CD1c-positive myeloid dendritic cell (primary cell): ENCODE data around the gene PRM1.
A peak's percentile ranks its signal among the peaks of the same experiment; 100 is the strongest.

Experiments used
- DNase-seq: peaks from one replicate; pipeline ENCODE4 v3.0.0-alpha.2; 2016; ENCODE audit errors: extremely low spot score

PRM1 gene

GRCh38 chr16:11280616-11281522 lies at the start of gene PRM1:
Gene PRM1, minus strand, starts transcription at chr16:11281330. Its CDS starts 92 bp downstream, at chr16:11281238.
- DNase-seq = no peak

GRCh38 chr16:11330526-11331237 lies 49.6 kb upstream of the PRM1 start:
- DNase-seq = no peak

GRCh38 chr16:11329891-11330290 lies 48.8 kb upstream of the PRM1 start:
- DNase-seq = no peak

- DNase-seq = no peak
Observed at GRCh38 chr16:11329071-11329491, 48.0 kb upstream of the PRM1 start.

- DNase-seq = peak; percentile 83
Observed at GRCh38 chr16:11328172-11329070, 47.3 kb upstream of the PRM1 start.

GRCh38 chr16:11327277-11328171 lies 46.4 kb upstream of the PRM1 start:
- DNase-seq = peak; percentile 24

GRCh38 chr16:11326737-11327276 lies 45.7 kb upstream of the PRM1 start:
- DNase-seq = peak; percentile 32

- DNase-seq = peak; percentile 71
Observed at GRCh38 chr16:11326084-11326736, 45.1 kb upstream of the PRM1 start.

- DNase-seq = peak; percentile 76
Observed at GRCh38 chr16:11325404-11326083, 44.4 kb upstream of the PRM1 start.

- no peak for DNase-seq
Observed at GRCh38 chr16:11323551-11324336, 42.6 kb upstream of the PRM1 start.

- DNase-seq = no peak
Observed at GRCh38 chr16:11322823-11323222, 41.7 kb upstream of the PRM1 start.

GRCh38 chr16:11321662-11322061 lies 40.5 kb upstream of the PRM1 start:
- DNase-seq = no peak

- DNase-seq = no peak
Observed at GRCh38 chr16:11320170-11320569, 39.0 kb upstream of the PRM1 start.

GRCh38 chr16:11319529-11320146 lies 38.5 kb upstream of the PRM1 start:
- DNase-seq = no peak

- DNase-seq = no peak
Observed at GRCh38 chr16:11318817-11319216, 37.7 kb upstream of the PRM1 start.

GRCh38 chr16:11316331-11317015 lies 35.3 kb upstream of the PRM1 start:
- no peak for DNase-seq

- DNase-seq = no peak
Observed at GRCh38 chr16:11315510-11315909, 34.4 kb upstream of the PRM1 start.
